ENCODE data around the gene TBC1D2B.

The TBC1D2B gene

DNA sequence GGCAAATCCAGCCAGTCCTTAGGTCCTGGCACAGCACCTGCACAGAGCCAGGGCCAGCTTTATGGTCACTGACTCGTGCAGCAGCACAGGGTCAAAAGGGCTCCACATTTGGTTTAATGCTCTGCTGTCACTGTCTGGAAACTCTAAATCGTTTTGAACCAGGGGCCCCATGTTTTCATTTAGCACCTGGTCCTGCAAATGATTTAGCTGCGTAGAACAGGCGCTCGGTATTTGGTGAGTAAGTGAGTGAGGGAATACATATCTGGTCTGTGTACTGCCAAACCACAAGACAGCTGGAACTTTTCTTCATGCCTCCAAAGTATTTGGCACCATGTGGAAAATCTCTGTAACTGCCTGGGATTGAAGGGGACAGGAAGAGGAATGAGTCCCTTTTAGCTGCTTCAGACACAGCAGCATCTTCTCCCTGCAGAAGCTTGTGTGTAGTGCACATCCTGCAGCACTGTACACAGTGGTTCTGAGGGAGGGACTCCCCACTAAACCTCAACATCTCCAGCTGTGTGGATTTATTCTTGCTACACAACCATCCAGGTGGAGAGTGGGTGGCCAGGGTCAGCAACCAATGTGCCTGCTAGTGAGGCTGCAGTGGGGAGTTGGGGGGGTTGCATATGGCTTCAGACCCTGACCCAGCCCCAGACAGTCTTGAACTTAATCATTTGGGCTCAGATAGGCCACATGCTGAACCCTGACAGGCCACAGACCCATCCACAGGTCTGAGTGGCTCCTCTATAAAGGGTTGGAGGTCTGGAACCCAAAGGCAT, 15.9 kb upstream of the TBC1D2B start:
- DNase-seq, result no peak

DNA sequence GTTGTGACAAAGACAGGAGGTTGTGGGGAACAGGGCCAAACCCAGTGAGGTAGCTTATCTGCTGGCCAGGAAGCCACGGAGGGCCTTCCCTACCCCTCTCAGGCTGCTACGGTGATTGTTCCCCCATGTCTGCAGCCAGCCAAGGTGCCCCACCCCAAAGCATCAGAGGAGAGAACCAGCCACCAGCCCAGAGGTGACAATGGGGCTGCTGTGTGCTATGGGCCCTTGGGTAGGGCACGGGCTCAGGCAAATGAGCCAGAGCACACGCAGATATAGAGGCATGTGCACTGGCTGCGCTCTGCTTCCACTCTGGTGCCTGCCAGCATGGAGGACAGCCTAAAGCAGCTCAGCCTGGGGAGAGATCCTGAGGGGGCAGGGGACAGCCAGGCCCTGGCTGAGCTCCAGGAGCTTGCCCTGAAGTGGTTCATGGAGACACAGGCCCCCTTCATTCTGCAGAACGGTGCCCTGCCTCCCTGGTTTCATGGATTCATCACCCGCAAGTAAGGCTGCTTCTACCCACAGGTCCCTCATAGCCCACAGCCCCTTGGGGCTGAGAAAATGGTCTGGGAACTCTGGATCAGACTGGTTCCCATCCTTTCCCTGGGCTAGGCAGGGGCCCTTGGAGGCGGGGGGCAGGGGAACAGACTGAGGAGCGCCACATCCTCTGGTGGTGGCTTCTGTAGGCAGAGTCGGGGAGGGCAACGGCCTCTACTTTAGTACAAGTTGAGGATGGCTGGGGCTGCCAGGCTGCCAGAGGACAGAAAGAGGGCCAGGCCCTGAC, 14.9 kb upstream of the TBC1D2B start, which contains the start of gene SH2D7:
Gene SH2D7 (plus strand): TSS at position 301 of the 781 bp plus-strand sequence. CDS start 24 bp downstream, at position 325.
- no peak for DNase-seq

DNA sequence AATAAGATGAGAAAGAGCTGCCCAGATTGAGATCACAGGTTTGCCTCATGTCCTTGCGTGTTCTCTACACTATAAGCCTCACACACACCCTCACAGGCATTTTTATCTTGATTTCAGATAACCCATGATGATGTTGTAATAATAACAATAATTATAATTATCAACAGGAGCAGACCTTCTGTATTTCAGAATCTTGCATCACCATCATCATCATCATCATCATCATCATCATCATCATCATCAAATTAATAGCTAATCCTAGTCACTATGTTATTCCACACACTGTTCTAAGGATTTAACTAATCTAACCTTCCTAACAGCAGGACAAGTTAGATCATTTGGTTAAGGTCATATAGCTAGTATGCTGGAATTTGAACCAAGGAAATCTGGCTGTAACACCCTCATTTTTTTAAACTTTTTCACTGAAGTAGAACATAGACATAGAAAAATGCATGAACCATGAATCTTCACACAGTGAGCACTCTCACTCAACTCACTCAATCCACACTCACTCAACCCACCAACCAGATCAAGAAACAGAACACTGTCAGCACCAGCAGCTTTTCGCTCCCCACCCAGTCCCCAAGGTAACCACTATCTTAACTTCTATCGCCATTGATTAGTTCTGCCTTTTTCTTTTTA, 13.0 kb upstream of the TBC1D2B start:
- DNase-seq, result no peak

DNA sequence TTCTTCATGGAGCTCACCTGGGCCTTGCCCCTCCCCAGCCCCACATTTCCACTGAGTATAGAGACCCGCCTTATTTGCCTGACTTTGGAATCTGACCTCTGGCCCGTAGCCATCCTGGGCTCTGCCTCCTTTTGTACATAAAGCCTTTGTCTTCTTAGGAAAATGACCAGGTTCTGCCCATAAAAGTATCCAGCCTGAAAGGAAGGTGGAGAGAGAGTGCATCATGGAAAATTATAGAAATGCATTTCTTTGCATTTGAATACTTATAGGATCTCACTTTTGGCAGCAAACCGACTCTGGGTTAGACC, 11.2 kb upstream of the TBC1D2B start:
- DNase-seq, result no peak

DNA sequence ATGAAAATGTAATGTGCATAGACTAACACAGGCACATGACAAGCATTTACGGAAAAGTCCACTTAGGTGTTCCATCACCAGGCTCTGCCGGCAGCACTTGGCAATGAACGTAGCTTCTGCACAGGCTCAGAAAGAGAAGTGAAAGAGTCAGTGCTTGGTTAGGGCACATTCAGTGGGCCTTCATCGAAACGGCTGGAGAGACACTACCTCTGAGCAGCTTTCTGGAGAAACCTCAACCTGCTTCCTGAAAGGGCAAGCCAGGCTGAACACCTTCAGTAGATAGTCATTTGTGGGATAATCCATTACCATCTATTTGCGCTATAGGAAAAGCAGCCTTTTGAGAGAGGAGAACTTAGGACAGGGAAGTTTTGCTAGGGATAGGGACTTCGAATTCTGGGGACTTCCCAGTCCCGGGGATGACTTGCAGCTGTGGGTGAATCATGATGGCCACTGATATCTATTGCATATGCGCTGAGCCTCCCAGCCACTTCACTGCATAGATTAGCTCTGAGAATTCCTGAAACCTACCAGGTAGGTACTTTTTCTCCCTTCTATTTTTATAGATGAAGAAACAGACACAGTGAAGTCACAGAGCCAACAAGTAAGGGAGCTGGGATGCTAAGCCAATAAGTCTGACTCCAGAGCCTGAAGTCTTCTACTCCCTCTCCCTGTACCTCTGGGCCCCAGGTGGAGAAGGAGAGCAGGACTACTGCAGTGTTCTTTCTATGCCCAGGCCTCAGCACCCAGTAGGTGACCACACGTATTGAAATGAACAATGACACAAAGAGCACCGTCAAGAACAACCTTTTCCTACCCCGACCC, 10.7 kb upstream of the TBC1D2B start:
- no peak for DNase-seq

DNA sequence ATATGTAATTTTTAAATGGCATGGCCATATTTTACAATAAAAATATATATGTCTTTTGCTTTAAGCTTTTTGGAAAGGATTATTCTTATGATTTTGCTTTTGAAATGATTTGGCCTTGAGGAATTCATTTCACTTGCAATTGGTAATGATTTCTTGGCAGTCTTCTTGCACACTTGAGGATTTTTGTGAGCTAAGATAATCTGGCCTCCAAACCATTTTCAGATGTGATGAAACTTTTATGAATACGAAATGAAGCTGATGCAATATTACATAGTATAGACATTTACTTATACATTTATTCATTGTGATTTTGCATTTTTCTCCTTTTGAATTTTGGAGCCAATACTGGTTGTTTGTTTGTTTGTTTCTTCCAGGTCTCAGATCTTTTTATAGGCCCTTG, 8.4 kb upstream of the TBC1D2B start:
- no peak for DNase-seq

DNA sequence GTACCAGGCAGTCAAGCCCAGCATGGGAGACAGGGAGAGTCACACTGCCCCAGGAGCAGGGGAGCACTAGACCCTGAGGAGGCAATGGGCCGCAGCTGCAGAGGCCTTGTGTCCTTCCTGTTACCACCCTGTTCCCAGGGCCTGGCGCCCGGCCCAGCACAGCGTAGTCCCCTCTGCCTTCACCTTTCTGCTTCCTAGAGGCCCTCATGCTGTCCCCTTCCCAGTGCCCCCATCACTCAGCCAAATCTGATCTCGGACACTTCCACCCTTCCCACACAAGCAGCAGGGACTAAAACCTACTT, 6.9 kb upstream of the TBC1D2B start:
- DNase-seq, result no peak

DNA sequence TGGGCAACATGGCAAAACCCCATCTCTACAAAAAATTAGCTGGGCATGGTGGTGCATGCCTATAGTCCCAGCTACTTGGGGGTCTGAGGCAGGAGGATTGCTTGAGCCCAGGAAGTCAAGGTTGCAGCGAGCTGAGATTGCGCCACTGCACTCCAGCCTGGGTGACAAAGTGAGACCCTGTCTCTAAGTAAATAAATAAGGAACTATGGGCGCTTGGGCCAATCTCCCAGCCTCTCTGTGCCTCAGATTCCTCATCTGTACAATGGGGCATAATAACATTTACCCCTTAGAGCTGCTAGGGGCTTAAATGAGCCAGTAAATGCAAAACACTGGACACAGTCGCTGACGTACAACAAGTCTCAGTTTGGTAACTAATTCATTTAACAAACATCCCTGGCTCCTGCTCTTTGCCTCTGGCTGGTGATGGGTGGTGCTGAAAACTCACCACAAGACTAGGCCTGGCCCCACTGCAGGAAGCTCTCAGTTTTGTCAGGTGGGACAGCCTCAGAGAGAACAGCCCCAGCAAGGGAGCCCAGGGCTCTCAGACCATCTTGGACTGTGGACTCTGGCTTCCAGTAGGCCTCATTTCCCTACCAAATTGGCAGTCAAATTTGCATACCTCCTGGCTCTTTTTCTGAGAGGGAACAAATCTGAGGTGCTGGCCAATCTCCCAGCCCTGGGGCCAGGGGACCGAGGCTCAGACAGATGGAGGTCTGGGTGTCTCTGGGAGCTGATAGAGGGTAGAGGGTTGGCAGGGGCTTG, 6.4 kb upstream of the TBC1D2B start:
- DNase-seq, result no peak

DNA sequence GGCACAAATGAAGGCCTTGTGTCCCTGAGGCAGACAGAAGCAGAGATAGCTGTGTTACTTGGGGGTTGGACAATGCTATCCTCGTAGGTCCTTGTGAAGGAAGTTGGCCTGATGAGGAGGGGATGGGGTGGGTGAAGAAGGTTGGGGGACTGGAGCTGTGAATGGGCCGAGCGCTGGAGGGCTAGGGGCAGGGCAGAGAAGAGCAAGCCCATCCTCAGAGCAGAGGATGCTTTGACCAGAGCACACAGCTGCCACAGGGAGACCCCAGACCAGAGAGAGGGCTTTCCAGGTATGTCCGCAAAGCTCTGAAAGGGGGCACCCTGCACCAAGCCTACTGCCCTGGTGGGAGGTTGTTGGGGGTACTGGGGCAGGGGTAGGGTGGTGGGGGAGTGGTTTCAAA, 5.7 kb upstream of the TBC1D2B start:
- DNase-seq, result no peak

DNA sequence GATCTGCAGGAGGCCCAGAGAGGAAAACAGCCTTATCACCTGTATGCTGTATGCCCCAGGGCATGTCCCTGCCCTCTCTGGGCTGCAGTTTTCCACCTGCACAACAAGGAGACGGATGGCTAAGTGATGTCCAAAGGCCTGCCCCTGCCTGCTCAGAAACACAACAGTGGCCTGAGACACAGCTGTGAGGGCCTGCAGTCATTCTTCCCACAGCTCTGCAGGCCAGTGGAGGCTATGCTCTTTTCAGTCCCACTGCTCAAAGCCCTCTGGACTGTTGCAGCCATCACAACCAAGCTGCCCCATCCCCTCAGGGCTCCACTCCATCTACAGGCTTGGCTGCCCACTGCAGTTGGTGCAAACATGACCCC, 5.2 kb upstream of the TBC1D2B start:
- DNase-seq, result no peak

DNA sequence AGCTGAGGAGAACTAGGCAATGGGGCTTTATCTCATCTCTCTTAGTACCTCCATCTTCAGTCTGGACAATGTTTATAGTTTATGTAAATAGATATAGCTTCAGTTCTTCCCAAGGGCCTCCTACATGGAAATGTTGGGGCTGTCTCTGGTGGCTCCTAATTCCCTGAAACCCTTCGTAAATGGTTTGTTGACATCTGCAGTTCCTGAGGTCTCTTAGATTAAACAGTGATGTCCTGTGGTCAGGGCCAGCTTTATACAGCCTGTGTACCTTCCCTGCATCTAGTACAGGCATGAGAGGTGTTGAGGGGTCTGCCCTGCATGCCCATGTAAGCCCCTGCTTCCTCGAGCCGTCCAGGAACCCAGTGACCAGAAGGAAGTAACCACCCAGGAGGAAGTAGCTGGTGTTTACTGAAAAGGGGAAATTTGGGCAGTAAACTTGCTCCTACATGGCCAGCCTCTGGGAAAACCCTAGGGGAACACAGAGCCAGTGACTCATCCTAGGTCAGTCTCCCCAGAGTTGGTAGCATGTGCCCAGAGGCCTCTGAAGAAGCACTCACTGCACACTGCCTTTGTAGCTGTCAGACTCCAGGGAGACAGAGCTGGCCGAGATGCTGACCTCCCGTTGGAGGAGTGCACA, 4.7 kb upstream of the TBC1D2B start:
- no peak for DNase-seq

DNA sequence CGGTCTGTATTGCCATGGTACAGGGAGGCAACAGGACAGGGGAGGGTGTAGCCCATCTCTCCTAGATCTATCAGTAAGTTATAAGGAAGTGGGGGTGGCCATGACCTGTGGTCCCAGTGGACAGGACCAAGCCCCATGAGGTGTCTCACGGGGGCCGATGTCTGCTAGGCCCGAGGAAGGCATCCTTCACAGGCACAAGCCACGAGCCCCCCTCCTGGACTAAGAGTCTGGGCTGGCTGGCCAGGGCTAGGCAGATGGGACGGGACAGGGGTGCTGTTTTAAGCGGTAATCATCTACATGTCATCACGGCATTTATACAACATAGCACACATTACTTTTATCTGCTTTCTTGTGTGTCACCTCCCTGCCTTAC, 2.6 kb upstream of the TBC1D2B start:
- DNase-seq, result no peak

DNA sequence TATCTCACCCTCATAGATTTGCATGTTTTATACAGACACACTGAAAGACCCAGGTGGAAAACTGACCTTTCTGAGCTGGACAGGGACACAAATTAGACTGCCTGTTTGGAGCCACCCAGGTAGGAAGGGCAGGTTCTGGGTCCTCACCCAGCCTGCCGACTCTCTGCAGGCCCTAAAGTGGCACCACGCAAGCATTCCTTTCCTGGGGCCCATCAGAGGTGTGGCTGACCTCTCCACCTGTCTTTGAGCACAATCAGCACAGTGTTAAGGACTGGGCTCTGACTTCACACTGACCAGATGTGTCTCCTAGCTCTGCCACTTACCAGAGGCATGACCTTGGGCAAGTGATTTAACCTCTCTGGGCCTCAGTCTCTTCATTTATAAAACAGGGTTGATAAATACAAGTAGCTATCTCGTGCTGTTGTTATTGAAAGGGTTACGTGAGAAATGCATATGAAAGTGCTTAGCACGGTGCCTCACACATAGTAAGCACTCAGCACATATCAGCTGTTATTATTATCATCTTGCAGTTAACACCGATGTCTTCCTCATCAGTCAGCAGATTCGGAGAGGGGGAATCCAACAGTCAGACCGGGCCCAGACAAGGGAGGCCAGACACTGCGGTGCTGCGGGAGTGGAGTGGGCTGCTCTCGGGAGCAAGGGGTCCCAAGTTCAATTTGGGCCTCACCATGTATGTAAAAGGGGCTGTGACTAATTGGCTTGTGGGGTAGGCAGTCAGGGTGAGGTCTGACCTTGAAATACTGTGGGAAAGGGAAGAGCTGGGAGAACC, 2.0 kb upstream of the TBC1D2B start:
- DNase-seq, result no peak

DNA sequence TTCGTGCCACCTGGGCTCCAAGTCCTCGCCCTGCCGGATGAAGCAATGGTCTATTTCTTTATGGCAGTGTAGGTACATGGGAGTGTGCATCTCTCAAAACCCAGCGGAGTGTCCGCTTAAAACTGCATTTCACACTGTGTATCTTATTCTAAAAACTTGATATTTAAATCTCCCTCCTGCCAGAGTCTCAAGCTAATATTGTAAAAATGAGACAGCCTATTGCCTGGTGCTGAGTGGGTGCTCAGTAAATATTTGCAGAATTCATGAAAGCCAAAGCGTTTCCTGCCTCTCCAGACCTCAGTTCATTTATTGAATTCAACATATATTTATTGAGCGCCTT, 330 bp upstream of the TBC1D2B start:
- DNase-seq, result no peak

DNA sequence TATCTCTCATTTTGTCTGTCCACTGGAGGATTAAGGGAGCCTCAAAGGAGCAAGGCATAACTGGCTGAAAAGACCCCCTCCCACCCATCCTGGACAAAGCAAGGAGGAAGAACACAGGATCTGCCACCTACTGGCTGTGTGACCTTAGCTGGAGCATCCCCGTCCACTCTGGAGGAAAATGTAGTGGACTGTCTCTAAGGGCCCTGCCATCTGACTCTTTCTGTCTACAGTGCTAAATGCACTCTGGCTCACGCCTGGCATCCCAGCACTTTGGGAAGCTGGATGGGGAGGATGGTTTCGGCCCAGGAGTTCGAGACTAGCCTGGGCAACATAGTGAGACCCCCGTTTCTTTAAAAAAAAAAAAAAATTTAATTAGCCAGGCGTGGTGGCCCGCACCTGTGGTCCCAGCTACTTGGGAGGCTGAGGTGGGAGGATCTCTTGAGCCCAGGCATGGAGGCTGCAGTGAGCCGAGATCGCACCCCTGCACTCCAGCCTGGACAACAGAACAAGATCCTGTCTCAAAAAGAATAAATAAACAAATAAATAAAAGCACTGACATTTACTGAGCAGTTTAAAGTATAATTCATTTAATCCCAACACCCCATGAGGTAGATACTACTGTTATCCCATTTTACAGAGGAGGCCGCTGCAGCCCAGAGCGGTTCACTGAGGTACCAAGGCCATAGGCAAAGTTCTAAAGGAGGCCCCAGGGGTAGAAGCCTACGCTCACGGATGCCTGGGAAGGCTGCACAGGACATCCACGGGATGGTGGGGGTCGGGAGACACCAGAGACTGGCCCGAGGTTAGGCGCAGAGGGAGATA, 1.1 kb downstream of the TBC1D2B start:
- DNase-seq, result no peak

DNA sequence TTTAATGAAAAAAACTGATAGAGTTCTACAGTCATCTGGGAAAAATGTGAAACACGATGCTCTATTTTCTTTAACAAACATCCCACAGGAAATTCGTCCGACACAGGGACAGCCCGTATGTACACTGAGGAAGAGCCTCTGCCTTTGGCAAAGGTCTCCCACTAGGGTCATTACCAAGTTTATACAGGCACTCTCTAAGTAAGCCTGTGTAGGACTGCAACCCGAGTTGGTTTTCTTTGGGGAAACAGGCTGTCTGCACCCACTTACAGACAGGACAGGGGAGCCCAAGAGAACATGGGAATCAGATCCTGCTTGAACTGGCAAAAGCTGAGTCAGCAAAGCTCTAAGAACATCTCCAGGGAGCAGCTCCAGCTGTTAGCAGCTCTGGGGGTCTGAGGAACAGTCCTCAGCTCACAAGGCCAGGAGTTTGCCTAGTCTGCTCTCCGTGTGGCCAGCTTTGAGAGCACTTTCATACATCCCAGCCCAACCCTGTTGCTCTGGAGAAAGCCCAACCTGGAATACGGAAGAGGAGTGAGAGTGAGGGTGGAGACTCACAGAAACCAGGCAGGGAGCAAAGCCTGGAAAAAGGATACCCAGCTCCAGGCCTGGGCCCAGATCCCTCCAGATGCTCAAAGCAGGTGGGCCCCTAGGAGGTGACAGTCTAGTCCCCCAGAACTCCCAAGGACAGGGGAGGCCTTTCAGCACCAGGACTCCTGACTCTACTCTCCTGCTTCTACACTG, 1.9 kb downstream of the TBC1D2B start:
- no peak for DNase-seq

DNA sequence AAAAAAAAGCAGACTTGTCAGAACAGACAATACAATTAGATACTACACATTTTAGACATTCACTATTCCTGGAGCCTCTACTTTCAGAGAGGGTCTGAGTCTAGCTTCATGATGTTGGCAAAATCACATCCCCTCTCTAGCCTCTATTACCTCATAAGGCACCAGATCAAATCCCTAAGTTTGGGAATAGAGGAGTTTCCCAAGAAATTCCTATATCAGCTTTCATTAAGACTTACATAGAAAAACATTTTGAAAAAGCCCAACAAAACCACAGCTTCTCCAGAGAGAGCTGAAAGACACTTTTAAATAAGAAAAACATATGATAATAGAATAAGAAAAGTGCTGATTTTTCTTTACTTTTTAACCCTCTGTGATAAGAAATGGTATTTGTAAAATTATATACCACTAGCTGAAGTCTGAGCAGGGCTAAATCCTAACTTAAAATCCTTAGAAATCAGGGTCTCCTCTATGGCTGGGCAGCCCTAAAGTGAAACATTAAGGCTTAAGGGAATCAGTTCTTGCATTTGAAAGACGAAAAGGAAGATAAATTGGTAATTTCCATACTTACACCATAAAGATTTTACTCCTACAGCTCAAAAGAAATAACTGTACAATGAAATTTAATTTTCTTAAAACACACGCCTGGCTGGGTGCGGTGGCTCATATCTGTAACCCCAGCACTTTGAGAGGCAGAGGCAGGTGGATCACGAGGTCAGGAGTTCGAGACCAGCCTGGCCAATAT, 4.3 kb downstream of the TBC1D2B start:
- no peak for DNase-seq

DNA sequence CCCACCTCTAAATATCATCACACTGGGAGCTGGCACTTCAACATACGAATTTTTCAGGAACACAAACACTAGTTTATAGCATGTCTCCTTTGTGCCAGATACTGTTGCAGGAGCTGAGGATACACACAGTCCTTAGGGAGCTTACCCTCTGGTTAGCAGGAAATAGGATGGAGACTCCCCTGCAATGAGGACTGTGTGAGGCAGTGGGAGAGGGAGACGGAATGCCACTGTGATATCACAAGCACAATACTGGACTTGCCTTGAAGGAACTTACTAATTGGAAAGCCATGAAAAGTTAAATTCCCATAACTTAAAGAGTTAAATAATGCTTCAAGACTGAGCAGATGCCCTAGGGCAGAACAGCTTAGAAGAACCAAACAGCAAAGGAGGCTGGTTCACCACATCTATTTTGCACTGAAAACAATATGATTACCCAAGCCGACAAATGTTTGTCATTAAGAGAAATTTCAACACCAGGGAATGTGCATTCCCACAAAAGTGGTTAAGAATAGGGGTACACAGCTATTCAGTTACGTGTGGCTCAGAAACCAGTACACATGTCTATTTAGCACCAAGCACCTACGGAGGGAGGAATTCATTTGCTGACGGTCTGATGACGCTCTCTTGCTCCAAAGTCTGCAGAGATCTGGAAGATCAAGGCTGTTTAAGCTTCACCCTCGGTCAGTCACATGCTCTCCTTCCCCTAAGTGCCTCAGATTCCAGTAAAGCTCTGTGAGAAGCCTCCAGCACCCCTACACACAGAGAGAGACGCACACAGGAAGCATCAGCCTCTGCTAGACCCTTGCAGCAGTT, 5.2 kb downstream of the TBC1D2B start:
- no peak for DNase-seq

Data from activated naive CD4-positive, alpha-beta T cell treated with Interleukin-2 at 50 U/mL for 16 hours (primary cell).